H54 (cell line): ENCODE results near the gene CA5A.
"Not testable (repeated sequence)": the region's sequence is repeated elsewhere in the genome, so short reads cannot be mapped to it uniquely, and the experiment has no call there.

Source experiments
- DNase-seq: peaks from one replicate; pipeline ENCODE4 v3.0.0; 2011; ENCODE audit warnings: low spot score, mixed read lengths; ENCODE audit not compliant: insufficient read length
- FAIRE-seq: peaks from 3 replicates; lab custom pipeline; 2011; peaks lifted over from hg19 to GRCh38; lab: Jason Lieb, UNC
- POLR2A ChIP-seq: IDR thresholded peaks from 2 replicates; pipeline ENCODE4 v1.6.1; 2011; ENCODE audit warnings: low read depth, mild to moderate bottlenecking, low read length

CA5A gene

GRCh38 chr16:87936375-87937230 lies at the start of gene CA5A:
TSS of gene CA5A (minus strand) at chr16:87936529. CDS start at chr16:87936450, 79 bp downstream.
- no peak for DNase-seq
- FAIRE-seq: no peak
- no peak for TF ChIP-seq POLR2A

- DNase-seq, FAIRE-seq: not testable (repeated sequence)
Measured at GRCh38 chr16:87985493-87985892, 49.2 kb upstream of the CA5A start.

DNA sequence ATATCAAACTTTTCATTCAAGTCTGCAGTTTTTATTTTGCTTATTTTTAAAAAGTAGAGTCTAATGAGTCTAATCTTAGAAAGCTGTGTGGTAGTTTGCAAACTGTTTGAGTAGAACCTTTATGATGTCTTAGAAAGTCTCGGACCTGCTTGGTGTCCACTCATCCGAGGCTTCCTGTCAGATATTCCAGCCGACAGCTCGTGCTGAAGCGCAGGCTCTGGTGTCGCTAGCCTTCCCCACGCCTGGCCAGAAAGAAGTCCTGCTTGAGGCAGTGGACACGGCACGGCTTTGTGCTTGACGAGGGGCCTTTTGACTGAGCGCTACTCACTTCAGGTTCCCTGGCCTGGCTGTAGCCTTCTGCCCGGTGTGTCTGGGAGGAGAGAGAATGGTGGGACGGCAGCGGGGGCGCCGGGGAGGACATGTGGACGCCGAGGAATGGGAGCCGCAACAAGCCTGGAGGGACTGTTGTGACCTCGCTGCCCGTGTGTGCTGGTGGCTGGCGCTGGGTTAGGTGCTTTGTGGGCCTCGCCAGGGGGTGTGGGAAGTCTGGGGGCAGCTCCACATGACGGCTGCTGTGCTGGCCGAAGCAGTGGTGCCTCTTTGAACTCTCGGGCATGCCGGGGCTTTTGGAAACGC lies 48.4 kb upstream of the CA5A start:
- TF ChIP-seq POLR2A: no peak
- DNase-seq (no peak), FAIRE-seq (no peak)

- FAIRE-seq, DNase-seq: not testable (repeated sequence)
Measured at GRCh38 chr16:87984180-87984579, 47.9 kb upstream of the CA5A start.

DNA sequence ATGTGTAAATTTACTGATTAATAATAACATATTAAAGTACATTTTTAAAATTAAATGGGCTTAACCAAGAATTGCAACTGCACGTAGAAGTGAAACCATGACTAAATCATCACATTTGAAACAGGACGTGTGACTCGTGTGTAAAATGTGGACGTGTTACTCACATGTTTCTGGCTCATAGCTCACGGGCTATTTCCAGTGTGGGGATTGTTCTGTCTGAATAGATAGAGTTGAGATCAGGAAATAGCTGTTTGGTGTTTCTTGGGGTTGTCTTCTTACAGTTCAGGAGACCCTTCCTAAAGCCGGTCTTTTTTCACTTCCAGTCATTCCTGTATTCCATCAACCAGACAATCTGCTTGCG lies 47.4 kb upstream of the CA5A start:
- FAIRE-seq, DNase-seq: not testable (repeated sequence)

- DNase-seq, FAIRE-seq: not testable (repeated sequence)
Measured at GRCh38 chr16:87983072-87983736, 46.9 kb upstream of the CA5A start.

- TF ChIP-seq POLR2A: no peak
- FAIRE-seq (no peak), DNase-seq (no peak)
Measured at GRCh38 chr16:87982581-87983041, 46.3 kb upstream of the CA5A start.

GRCh38 chr16:87981376-87981775 lies 45.0 kb upstream of the CA5A start:
- not testable (repeated sequence) for DNase-seq, FAIRE-seq

DNA sequence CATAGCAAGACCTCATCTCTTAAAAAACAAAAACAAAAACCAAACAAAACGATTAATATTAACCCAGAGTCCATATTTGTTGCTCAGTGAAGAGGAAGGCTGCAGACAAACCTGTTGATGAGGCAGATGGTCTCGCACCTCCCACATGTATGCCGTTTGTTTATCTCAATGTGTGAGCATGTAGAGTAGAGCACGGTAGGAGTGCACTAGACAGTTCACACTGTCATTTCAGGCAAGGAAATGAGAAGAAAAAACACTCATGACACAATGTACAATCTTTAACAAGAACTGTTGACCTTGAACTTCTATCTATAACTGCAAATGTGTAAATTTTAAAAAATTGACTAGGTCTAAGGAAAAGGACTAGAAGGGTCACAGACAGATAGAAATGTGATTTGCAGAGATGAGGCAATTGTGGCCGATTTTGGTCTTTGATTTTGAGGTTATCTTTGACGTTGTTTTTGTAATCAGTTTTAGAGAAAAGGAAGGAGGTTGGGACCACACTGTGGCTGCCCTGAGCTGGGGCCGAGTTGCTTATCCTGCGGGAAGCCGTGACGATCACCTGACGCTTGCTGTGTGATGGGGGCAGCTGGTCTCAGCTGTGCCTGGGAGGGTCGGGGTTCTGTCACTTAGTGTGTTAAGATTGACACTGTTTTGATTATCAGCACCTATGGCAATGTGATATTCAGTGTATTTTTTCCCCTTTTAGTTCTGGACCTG lies 43.7 kb upstream of the CA5A start:
- FAIRE-seq, DNase-seq: not testable (repeated sequence)

- no peak for DNase-seq
Measured at GRCh38 chr16:87979352-87979751, 43.0 kb upstream of the CA5A start.

DNA sequence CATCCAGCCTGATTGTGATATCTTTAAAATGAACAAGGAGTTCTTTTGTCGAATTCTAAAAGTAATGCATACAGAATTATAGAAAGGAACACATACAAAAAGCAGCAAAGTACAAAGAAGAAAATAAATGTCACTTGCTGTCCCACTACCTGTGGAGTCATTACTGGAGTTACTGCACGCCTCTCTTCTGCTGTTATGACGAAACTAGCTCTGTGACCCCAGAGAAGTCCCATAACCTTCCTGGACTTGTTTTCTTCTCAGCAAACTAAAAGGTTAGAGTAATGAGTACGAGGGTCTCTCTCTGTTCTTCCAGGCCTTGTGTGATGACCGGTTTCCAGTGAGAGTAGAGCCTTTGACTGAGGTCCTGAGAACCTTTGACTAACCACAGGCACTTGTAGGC lies 41.8 kb upstream of the CA5A start:
- TF ChIP-seq POLR2A: no peak
- DNase-seq (no peak), FAIRE-seq (no peak)

More at GRCh38 chr16:87979352-87979751, 43.0 kb upstream of the CA5A start:
- FAIRE-seq: no peak
- TF ChIP-seq POLR2A: no peak

DNA sequence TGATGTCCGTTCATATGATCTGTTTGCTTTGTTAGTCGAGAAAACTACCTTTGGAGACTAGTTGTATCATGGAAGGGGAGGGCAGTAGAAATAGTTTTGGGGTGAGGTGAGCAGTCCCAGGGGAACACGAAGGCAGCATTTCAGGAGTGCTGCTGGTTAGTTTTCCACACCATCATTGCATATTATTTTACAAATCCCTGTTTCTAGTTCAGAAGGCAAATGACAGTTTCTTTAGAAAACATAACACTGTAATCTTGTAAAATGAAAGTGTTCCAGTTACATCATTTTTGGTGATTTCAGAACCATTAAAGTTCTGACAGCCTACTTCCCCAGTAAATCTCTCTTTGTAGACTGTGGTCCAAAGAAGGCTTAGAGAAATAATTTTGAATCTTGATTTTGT lies 40.3 kb upstream of the CA5A start:
- FAIRE-seq: no peak
- no peak for TF ChIP-seq POLR2A

DNA sequence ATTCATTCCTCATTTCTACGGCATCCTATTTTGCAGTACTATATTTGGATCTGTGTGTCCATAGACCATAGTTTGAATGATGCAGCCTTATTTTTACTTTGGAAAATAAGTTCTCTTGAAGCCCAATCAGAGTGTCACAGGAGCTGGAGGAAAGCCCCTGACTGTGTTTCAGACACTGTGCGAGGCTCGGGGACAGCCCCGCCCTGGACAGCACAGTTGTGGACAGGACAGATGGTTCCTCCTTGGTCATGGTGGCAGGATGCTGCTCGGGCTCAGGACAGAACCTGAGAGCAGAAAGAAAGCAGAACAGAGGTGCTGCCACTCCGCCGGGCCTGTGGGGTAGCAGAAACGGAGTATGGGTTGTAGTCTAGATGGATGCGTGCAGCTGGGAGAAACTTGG lies 37.8 kb upstream of the CA5A start:
- FAIRE-seq (no peak), DNase-seq (no peak)
- no peak for TF ChIP-seq POLR2A

More for the DNA sequence above, 40.3 kb upstream of the CA5A start:
- no peak for DNase-seq

- FAIRE-seq: no peak
- no peak for DNase-seq
- TF ChIP-seq POLR2A: no peak
Measured at GRCh38 chr16:87973717-87974116, 37.4 kb upstream of the CA5A start.
